DOHH2 (cell line): ENCODE results near the gene F5.

ENCODE experiments used
- H3F3A ChIP-seq: fragments of 200-600 bp; sonication (generic), shearing (Covaris generic); 2 replicates; pipeline ENCODE4 v1.6.0; 2016; ENCODE audit warnings: antibody characterized with exemption, mild to moderate bottlenecking; ENCODE audit not compliant: control insufficient read depth, insufficient read depth
- H3K27ac ChIP-seq: fragments of 200-600 bp; sonication (generic); 2 replicates; pipeline ENCODE4 v1.5.1; 2014; ENCODE audit warnings: low read depth, mild to moderate bottlenecking, low read length, moderate library complexity
- H3K27me3 ChIP-seq: fragments of 200-600 bp; sonication (generic); 2 replicates; pipeline ENCODE4 v1.6.1; 2014; ENCODE audit warnings: mild to moderate bottlenecking, low read length, mixed read lengths; ENCODE audit not compliant: control insufficient read depth
- H3K36me3 ChIP-seq: fragments of 200-600 bp; sonication (generic); 2 replicates; pipeline ENCODE4 v1.6.1; 2014; ENCODE audit warnings: mild to moderate bottlenecking, low read length, moderate library complexity, mixed read lengths; ENCODE audit not compliant: control insufficient read depth
- H3K4me1 ChIP-seq: fragments of 200-600 bp; sonication (generic); 2 replicates; pipeline ENCODE4 v1.6.1; 2014; ENCODE audit warnings: mild to moderate bottlenecking, low read length, mixed read lengths; ENCODE audit not compliant: control insufficient read depth
- H3K4me2 ChIP-seq: fragments of 200-600 bp; sonication (generic); 2 replicates; pipeline ENCODE4 v1.6.0; 2014; ENCODE audit warnings: mild to moderate bottlenecking, low read length, moderate library complexity
- H3K4me3 ChIP-seq: fragments of 200-600 bp; sonication (generic); 2 replicates; pipeline ENCODE4 v1.5.1; 2014; ENCODE audit warnings: mild to moderate bottlenecking, low read length, mixed read lengths
- H3K79me2 ChIP-seq: fragments of 200-600 bp; sonication (generic); 2 replicates; pipeline ENCODE4 v1.6.1; 2014; ENCODE audit warnings: mild to moderate bottlenecking, low read length, mixed read lengths; ENCODE audit not compliant: control insufficient read depth
- H3K9me2 ChIP-seq: fragments of 200-600 bp; sonication (generic); replicated peaks from 2 replicates; pipeline ENCODE4 v1.6.1; 2014; ENCODE audit warnings: mild to moderate bottlenecking, low read length, mixed read lengths; ENCODE audit not compliant: control insufficient read depth
- H3K9me3 ChIP-seq: fragments of 200-600 bp; sonication (generic); 2 replicates; pipeline ENCODE4 v1.6.1; 2014; ENCODE audit warnings: antibody characterized with exemption, low read length, mixed read lengths; ENCODE audit not compliant: control insufficient read depth, insufficient read depth
- H4K20me1 ChIP-seq: fragments of 200-600 bp; sonication (generic); 2 replicates; pipeline ENCODE4 v1.6.0; 2014; ENCODE audit warnings: low read depth, mild to moderate bottlenecking, antibody characterized with exemption, low read length, moderate library complexity; ENCODE audit not compliant: control insufficient read depth, insufficient read depth
- CTCF ChIP-seq: fragments of 200-600 bp; sonication (generic); IDR thresholded peaks from one replicate; pipeline ENCODE4 v1.5.1; 2014; ENCODE audit warnings: antibody characterized with exemption, mild to moderate bottlenecking, low read depth, low read length; ENCODE audit not compliant: poor library complexity, severe bottlenecking
- EZH2phosphoT487 ChIP-seq: fragments of 200-600 bp; sonication (generic); IDR thresholded peaks from 2 replicates; pipeline ENCODE4 v1.6.1; 2017; ENCODE audit warnings: borderline replicate concordance, mild to moderate bottlenecking, antibody characterized with exemption, low read length, moderate library complexity, mixed read lengths

F5 gene

GRCh38 chr1:169631249-169631648, 45.0 kb upstream of the F5 start:
- H3K27ac ChIP-seq = no peak overlapping the region
- H3K4me2 ChIP-seq = no peak overlapping the region
- H3K79me2 ChIP-seq = no peaks in the 10 kb centered on the region
- H3K36me3 ChIP-seq = no peaks in the 10 kb centered on the region
- H4K20me1 ChIP-seq = no peaks in the 10 kb centered on the region
- no peaks in the 10 kb centered on the region for H3K9me2 ChIP-seq
- H3K27me3 ChIP-seq = no peaks in the 10 kb centered on the region
- no peaks in the 10 kb centered on the region for H3K4me1 ChIP-seq
- H3F3A ChIP-seq = no peaks in the 10 kb centered on the region
- H3K4me3 ChIP-seq = no peak overlapping the region
- no peak for TF ChIP-seq CTCF
- TF ChIP-seq EZH2phosphoT487 = no peak
- H3K9me3 ChIP-seq = peaks cover 13% of the 10 kb centered on the region

- no peaks in the 10 kb centered on the region for H3K9me2 ChIP-seq
- no peak within 1 kb of the TSS for H3K27ac ChIP-seq
- H3K79me2 ChIP-seq = no peaks in the 10 kb centered on the region
- H3K27me3 ChIP-seq = no peaks in the 10 kb centered on the region
- no peak within 1 kb of the TSS for H3K4me3 ChIP-seq
- TF ChIP-seq EZH2phosphoT487 (no peak), CTCF (no peak)
- H3K4me1 ChIP-seq = no peaks in the 10 kb centered on the region
- no peaks in the 10 kb centered on the region for H3K36me3 ChIP-seq
- H4K20me1 ChIP-seq = no peaks in the 10 kb centered on the region
- peaks cover 7% of the 10 kb centered on the region; the same call in 1 of the 2 replicates for H3K9me3 ChIP-seq
- H3F3A ChIP-seq = no peaks in the 10 kb centered on the region
- H3K4me2 ChIP-seq = no peak within 1 kb of the TSS
These were observed 43.7 kb upstream of the F5 start, which contains the start of gene SELP for GRCh38 chr1:169630006-169630405. Gene SELP (minus strand): TSS chr1:169630124. CDS start chr1:169630074, 50 bp downstream.

- Histone ChIP-seq H3K27me3 (no peaks in the 10 kb centered on the region), H3K4me2 (no peak overlapping the region), H3K9me3 (no peaks in the 10 kb centered on the region), H4K20me1 (no peaks in the 10 kb centered on the region), H3K4me3 (no peak overlapping the region), H3F3A (no peaks in the 10 kb centered on the region), H3K36me3 (no peaks in the 10 kb centered on the region), H3K4me1 (no peaks in the 10 kb centered on the region), H3K27ac (no peak overlapping the region), H3K79me2 (no peaks in the 10 kb centered on the region), H3K9me2 (no peaks in the 10 kb centered on the region)
- TF ChIP-seq CTCF (no peak), EZH2phosphoT487 (no peak)
These were observed 38.6 kb upstream of the F5 start for GRCh38 chr1:169624912-169625311.

GRCh38 chr1:169624122-169624521, 37.8 kb upstream of the F5 start:
- Histone ChIP-seq H3K4me2 (no peak overlapping the region), H3K79me2 (no peaks in the 10 kb centered on the region), H4K20me1 (no peaks in the 10 kb centered on the region), H3K4me3 (no peak overlapping the region), H3K4me1 (no peaks in the 10 kb centered on the region), H3K27ac (no peak overlapping the region), H3K36me3 (no peaks in the 10 kb centered on the region), H3K9me2 (no peaks in the 10 kb centered on the region), H3F3A (no peaks in the 10 kb centered on the region), H3K27me3 (no peaks in the 10 kb centered on the region), H3K9me3 (no peaks in the 10 kb centered on the region)
- TF ChIP-seq EZH2phosphoT487 = no peak
- TF ChIP-seq CTCF = no peak
